IPS DF 6.9 (cell line): ENCODE data around the gene CCNJ.
A peak's percentile ranks its signal among the peaks of the same experiment; 100 is the strongest.
"Not testable (repeated sequence)": the region's sequence is repeated elsewhere in the genome, so short reads cannot be mapped to it uniquely, and the experiment has no call there.

Experiments
- DNase-seq: peaks from one replicate; pipeline ENCODE4 v3.0.0-alpha.2; 2013; ENCODE audit warnings: low read depth, low spot score
- H3K27ac ChIP-seq: one replicate; pipeline ENCODE4 v1.5.1; 2013; ENCODE audit warnings: low read length, control low read depth
- H3K27me3 ChIP-seq: 2 replicates; pipeline ENCODE4 v1.6.1; 2013; ENCODE audit warnings: mild to moderate bottlenecking, low read length; ENCODE audit not compliant: control insufficient read depth, insufficient read depth
- H3K36me3 ChIP-seq: 2 replicates; pipeline ENCODE4 v1.6.1; 2013; ENCODE audit warnings: low read length; ENCODE audit not compliant: control insufficient read depth, insufficient read depth
- H3K4me1 ChIP-seq: 2 replicates; pipeline ENCODE4 v1.6.1; 2013; ENCODE audit warnings: low read length; ENCODE audit not compliant: control insufficient read depth, insufficient read depth
- H3K4me3 ChIP-seq: 2 replicates; pipeline ENCODE4 v1.5.1; 2013; ENCODE audit warnings: mild to moderate bottlenecking, low read length
- H3K9me3 ChIP-seq: 2 replicates; pipeline ENCODE4 v1.6.1; 2013; ENCODE audit warnings: low read length, inconsistent platforms; ENCODE audit not compliant: control insufficient read depth, insufficient read depth
- WGBS: extraction: QIAGEN DNeasy Blood & Tissue Kit; methylation state at CpG from one replicate; pipeline ENCODE4 v1.1.7; 2013; ENCODE audit warnings: mixed read lengths, missing lambda C conversion rate; ENCODE audit not compliant: insufficient read length, insufficient coverage; 5-methylcytosine and 5-hydroxymethylcytosine counted together

Gene CCNJ

GRCh38 chr10:96043033-96043892 is at the start of gene CCNJ:
Gene CCNJ (plus strand): TSS chr10:96043583. CDS start chr10:96044394, 811 bp downstream.
- Histone ChIP-seq H3K4me1 (no peaks in the 10 kb centered on the region; the same call in 1 of the 2 replicates), H3K36me3 (no peaks in the 10 kb centered on the region), H3K27ac (no peak within 1 kb of the TSS), H3K4me3 (peak within 1 kb of the TSS; percentile 75), H3K9me3 (no peaks in the 10 kb centered on the region), H3K27me3 (no peaks in the 10 kb centered on the region; the same call in none of the 2 replicates)
- no CpG with 5 or more reads among the region's 92 CpGs for WGBS
- peak; percentile 63 for DNase-seq

DNA sequence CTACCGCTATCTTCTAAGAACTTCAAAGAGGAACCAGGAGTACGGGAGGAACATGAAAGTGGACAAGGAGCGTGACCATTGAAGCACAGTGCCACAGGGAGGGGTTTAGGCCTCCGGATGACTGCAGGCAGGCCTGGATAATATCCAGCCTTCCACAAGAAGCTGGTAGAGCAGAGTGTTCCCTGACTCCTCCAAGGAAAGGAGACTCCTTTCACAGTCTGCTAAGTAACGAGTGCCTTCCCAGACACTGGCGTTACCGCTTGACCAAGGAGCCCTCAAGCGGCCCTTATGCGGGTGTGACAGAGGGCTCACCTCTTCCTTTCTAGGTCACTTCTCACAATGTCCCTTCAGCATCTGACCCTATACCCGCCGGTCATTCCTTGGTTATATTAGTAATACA is 49.0 kb upstream of the CCNJ start:
- not testable (repeated sequence) for DNase-seq, H3K36me3 ChIP-seq, H3K27me3 ChIP-seq, H3K4me1 ChIP-seq, H3K9me3 ChIP-seq, H3K4me3 ChIP-seq, H3K27ac ChIP-seq
- WGBS: no CpG with 5 or more reads among the region's 11 CpGs

GRCh38 chr10:95998255-95998784 is 45.1 kb upstream of the CCNJ start:
- Histone ChIP-seq H3K36me3 (no peaks in the 10 kb centered on the region), H3K27me3 (no peaks in the 10 kb centered on the region), H3K27ac (no peak overlapping the region), H3K4me1 (no peaks in the 10 kb centered on the region), H3K9me3 (no peaks in the 10 kb centered on the region), H3K4me3 (no peak overlapping the region)
- no CpG with 5 or more reads among the region's 1 CpG for WGBS
- no peak for DNase-seq

DNA sequence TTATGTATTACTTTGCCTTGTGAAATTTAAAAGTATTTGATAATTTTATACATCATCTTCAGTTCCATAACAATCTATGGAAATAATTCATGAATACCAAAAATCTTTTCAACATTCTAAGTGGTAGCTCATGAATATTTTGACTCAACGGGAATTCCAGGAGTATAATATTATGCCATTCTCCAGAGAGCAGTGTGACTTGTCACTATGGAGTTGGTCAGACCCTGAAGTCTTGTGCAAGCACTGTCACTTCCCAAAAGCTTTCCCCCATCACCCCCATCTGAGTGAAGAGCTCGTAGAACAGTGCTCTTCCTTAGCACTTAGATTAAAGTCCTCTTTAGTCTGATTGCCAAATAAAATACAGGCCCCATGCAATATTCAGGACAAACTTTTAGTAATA is 29.4 kb upstream of the CCNJ start:
- H3K9me3 ChIP-seq: no peaks in the 10 kb centered on the region
- WGBS: no CpG with 5 or more reads among the region's 2 CpGs
- H3K27me3 ChIP-seq: no peaks in the 10 kb centered on the region
- H3K4me3 ChIP-seq: no peak overlapping the region
- H3K36me3 ChIP-seq: no peaks in the 10 kb centered on the region
- no peaks in the 10 kb centered on the region for H3K4me1 ChIP-seq
- no peak for DNase-seq
- no peak overlapping the region for H3K27ac ChIP-seq

- WGBS: no CpG with 5 or more reads among the region's 2 CpGs
- H3K4me1 ChIP-seq: no peaks in the 10 kb centered on the region
- H3K27ac ChIP-seq: no peak overlapping the region
- no peaks in the 10 kb centered on the region for H3K27me3 ChIP-seq
- no peak overlapping the region for H3K4me3 ChIP-seq
- DNase-seq: no peak
- no peaks in the 10 kb centered on the region for H3K9me3 ChIP-seq
- no peaks in the 10 kb centered on the region for H3K36me3 ChIP-seq
These were observed 28.8 kb upstream of the CCNJ start for GRCh38 chr10:96014473-96015102.

GRCh38 chr10:96017191-96017687 is 26.1 kb upstream of the CCNJ start:
- no peak overlapping the region for H3K4me3 ChIP-seq
- no peaks in the 10 kb centered on the region for H3K4me1 ChIP-seq
- no CpG with 5 or more reads among the region's 5 CpGs for WGBS
- peak; percentile 27 for DNase-seq
- H3K27ac ChIP-seq: no peak overlapping the region
- H3K27me3 ChIP-seq: no peaks in the 10 kb centered on the region
- no peaks in the 10 kb centered on the region for H3K36me3 ChIP-seq
- no peaks in the 10 kb centered on the region for H3K9me3 ChIP-seq

DNA sequence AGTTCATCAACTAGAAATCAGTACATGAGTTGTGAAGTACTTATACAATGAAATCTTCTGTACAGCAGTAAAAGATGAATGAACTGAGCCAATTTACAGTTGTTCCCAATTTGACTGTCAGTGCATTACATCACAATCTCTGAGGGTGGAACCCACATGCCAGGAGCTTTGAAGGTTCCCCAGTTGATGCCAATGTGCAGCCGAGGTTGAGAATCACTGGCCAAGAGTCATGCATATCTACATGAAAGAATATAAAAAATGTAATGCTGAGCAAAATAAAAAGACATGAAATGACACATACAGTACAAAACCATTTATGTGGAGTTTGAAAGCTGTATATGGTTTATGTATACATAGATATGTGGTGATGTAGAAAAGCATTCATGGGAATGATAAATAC is 22.1 kb upstream of the CCNJ start:
- H3K4me3 ChIP-seq: no peak overlapping the region
- WGBS: no CpG with 5 or more reads among the region's 1 CpG
- no peak overlapping the region for H3K27ac ChIP-seq
- no peaks in the 10 kb centered on the region for H3K9me3 ChIP-seq
- no peaks in the 10 kb centered on the region for H3K27me3 ChIP-seq
- no peak for DNase-seq
- no peaks in the 10 kb centered on the region for H3K36me3 ChIP-seq
- H3K4me1 ChIP-seq: no peaks in the 10 kb centered on the region

GRCh38 chr10:96022739-96023138 is 20.6 kb upstream of the CCNJ start:
- Histone ChIP-seq H3K4me1 (no peaks in the 10 kb centered on the region), H3K36me3 (no peaks in the 10 kb centered on the region), H3K9me3 (no peaks in the 10 kb centered on the region), H3K4me3 (no peak overlapping the region), H3K27ac (no peak overlapping the region), H3K27me3 (no peaks in the 10 kb centered on the region)
- no CpG with 5 or more reads among the region's 2 CpGs for WGBS
- DNase-seq: no peak

DNA sequence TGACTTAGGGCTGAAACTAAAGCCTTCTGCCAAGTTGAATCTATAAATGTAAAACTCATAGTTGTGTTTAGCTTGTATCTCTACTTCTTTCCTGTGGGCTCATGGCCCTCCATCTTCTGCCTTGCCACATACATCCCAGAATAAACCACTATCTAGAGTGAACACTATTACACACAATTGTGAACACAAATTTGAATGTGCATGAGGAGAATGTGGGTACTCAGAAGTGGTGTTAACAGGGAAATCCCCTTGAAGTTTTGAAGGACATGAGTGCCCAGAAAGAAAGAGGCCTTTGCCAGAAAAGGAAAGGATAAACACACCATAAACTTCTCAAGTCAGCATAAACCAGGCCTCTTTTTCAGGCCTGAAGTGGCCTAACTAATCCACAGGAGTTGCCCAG is 20.2 kb upstream of the CCNJ start:
- Histone ChIP-seq H3K36me3 (no peaks in the 10 kb centered on the region), H3K4me3 (no peak overlapping the region), H3K27ac (no peak overlapping the region), H3K27me3 (no peaks in the 10 kb centered on the region), H3K9me3 (no peaks in the 10 kb centered on the region), H3K4me1 (no peaks in the 10 kb centered on the region)
- no peak for DNase-seq

- H3K4me3 ChIP-seq: no peak overlapping the region
- no peaks in the 10 kb centered on the region for H3K9me3 ChIP-seq
- H3K27me3 ChIP-seq: no peaks in the 10 kb centered on the region
- no peak for DNase-seq
- no peaks in the 10 kb centered on the region for H3K4me1 ChIP-seq
- no peak overlapping the region for H3K27ac ChIP-seq
- H3K36me3 ChIP-seq: no peaks in the 10 kb centered on the region
- no CpG with 5 or more reads among the region's 3 CpGs for WGBS
These were observed 17.8 kb upstream of the CCNJ start for GRCh38 chr10:96025566-96025965.
